NCI-H510A treated with DMSO at 0.1 percent for 48 hours (cell line): ENCODE data around the gene TENT4B.
"Not testable (repeated sequence)": the region's sequence is repeated elsewhere in the genome, so short reads cannot be mapped to it uniquely, and the experiment has no call there.

Experiments used
- DNase-seq: peaks from one replicate; lab custom pipeline; 2025; lab: John Stamatoyannopoulos, UW

TENT4B gene

GRCh38 chr16:50234771-50235556 lies 81.9 kb downstream of the TENT4B start:
- no peak for DNase-seq

- DNase-seq: no peak
Observed at GRCh38 chr16:50235581-50235980, 82.5 kb downstream of the TENT4B start.

- no peak for DNase-seq
Observed at GRCh38 chr16:50238314-50238713, 85.2 kb downstream of the TENT4B start.

- peak; percentile 77 for DNase-seq
Observed at GRCh38 chr16:50238868-50239301, 85.8 kb downstream of the TENT4B start.

- not testable (repeated sequence) for DNase-seq
Observed at GRCh38 chr16:50243024-50243423, 89.9 kb downstream of the TENT4B start.

- DNase-seq: no peak
Observed at GRCh38 chr16:50244140-50244503, 91.0 kb downstream of the TENT4B start.

GRCh38 chr16:50244504-50245416 lies 91.7 kb downstream of the TENT4B start:
- DNase-seq: no peak

- DNase-seq: peak; percentile 15
Observed at GRCh38 chr16:50245417-50246298, 92.6 kb downstream of the TENT4B start.

- DNase-seq: no peak
Observed at GRCh38 chr16:50246299-50247122, 93.4 kb downstream of the TENT4B start.

- DNase-seq: no peak
Observed at GRCh38 chr16:50247123-50247905, 94.2 kb downstream of the TENT4B start.

- DNase-seq: no peak
Observed at GRCh38 chr16:50247906-50248608, 95.0 kb downstream of the TENT4B start.

- DNase-seq: no peak
Observed at GRCh38 chr16:50248845-50249244, 95.7 kb downstream of the TENT4B start.

GRCh38 chr16:50251375-50252081 lies 98.4 kb downstream of the TENT4B start:
- DNase-seq: no peak

- no peak for DNase-seq
Observed at GRCh38 chr16:50252082-50252611, 99.0 kb downstream of the TENT4B start.

GRCh38 chr16:50252874-50253513 lies 99.9 kb downstream of the TENT4B start:
- DNase-seq: no peak

- DNase-seq: no peak
Observed at GRCh38 chr16:50253514-50253910, 100.4 kb downstream of the TENT4B start.

GRCh38 chr16:50254072-50254471 lies 101.0 kb downstream of the TENT4B start:
- DNase-seq: no peak

GRCh38 chr16:50255538-50255937 lies 102.4 kb downstream of the TENT4B start:
- DNase-seq: no peak
